Measurements from ENCODE around the gene TNC. TPM values are rescaled to one million over a fixed set of nuclear protein-coding genes. Genes with fewer than 3 reads are reported as not detected.

TNC gene
- total and polyA plus RNA-seq, 2 donors (not counting 1 experiment from before 2014, with no cell fraction given) = not detected

GRCh38 chr9:115043632-115044031 is 74.3 kb downstream of the TNC start:
- H3K9me3 ChIP-seq (ENCODE audit: control extremely low read depth in 1 of 3, control insufficient read depth in 2 of 3, insufficient read depth in 1 of 3, low read length in 2 of 3) = no peaks in the 10 kb centered on the region
- Mint-ChIP-seq H3K27me3 (peaks cover 42% of the 10 kb centered on the region), H3K27ac (no peak overlapping the region), H3K4me3 (no peak overlapping the region), H3K9me3 (ENCODE audit: insufficient read depth) (no peaks in the 10 kb centered on the region), H3K4me1 (no peaks in the 10 kb centered on the region)
- no peaks in the 10 kb centered on the region for H4K20me1 ChIP-seq (ENCODE audit: control insufficient read depth, insufficient read depth, low read length, poor library complexity, severe bottlenecking)
- intact Hi-C loops (cut with micrococcal nuclease) = no loop called here
- H3K4me3 ChIP-seq (ENCODE audit: control extremely low read depth in 1 of 5, extremely low read depth in 1 of 5, insufficient read depth in 1 of 5, low read depth in 2 of 5, low read length in 4 of 5) = no peak overlapping the region
- TF ChIP-seq EZH2 (IDR thresholded peaks at IDR 0.05; ENCODE audit: borderline replicate concordance, insufficient read depth, low read depth, low read length, poor library complexity, severe bottlenecking) = no peak
- TF ChIP-seq CTCF (IDR thresholded peaks at IDR 0.05) = no peak
- ChIA-PET POLR2A (no interaction called here), CTCF (interaction anchor here (1.1 kb wide), 1 partner anchor 13 kb away, joined by 3 read pairs; no protein-coding TSS in a partner anchor)
- no peaks in the 10 kb centered on the region for H3K4me1 ChIP-seq (ENCODE audit: control insufficient read depth in 2 of 2, insufficient read depth in 2 of 2, low read length in 2 of 2)
- no CpG with 5 or more reads among the region's 3 CpGs for WGBS (ENCODE audit: insufficient coverage)
- no peaks in the 10 kb centered on the region for H3K79me2 ChIP-seq (ENCODE audit: control insufficient read depth, insufficient read depth, low read length)
- no peak for DNase-seq
- no peak overlapping the region for H3K9ac ChIP-seq (ENCODE audit: low read length)
- peaks cover 0 to 9% (median 1%) of the 10 kb centered on the region in 4 experiments for H3K27me3 ChIP-seq (replicated peaks in 1 of 4; ENCODE audit: control extremely low read depth in 1 of 4, control insufficient read depth in 3 of 4, insufficient read depth in 4 of 4, low read length in 3 of 4)
- no peak overlapping the region for H3K4me2 ChIP-seq (replicated peaks; ENCODE audit: low read depth, low read length, poor library complexity, severe bottlenecking)
- no peak overlapping the region for H2AFZ ChIP-seq (ENCODE audit: insufficient read depth, low read depth, low read length, poor library complexity, severe bottlenecking)
- ATAC-seq (ENCODE audit: low read depth) = no peak
- no peaks in the 10 kb centered on the region for H3K36me3 ChIP-seq (replicated peaks in 1 of 2; ENCODE audit: control extremely low read depth in 1 of 2, control insufficient read depth in 1 of 2, extremely low read depth in 1 of 2, insufficient read depth in 2 of 2, low read length in 1 of 2)
- H3K27ac ChIP-seq (ENCODE audit: low read length in 2 of 2) = no peak overlapping the region

- no peaks in the 10 kb centered on the region for H4K20me1 ChIP-seq (ENCODE audit: control insufficient read depth, insufficient read depth, low read length, poor library complexity, severe bottlenecking)
- no peaks in the 10 kb centered on the region for H3K9me3 Mint-ChIP-seq (ENCODE audit: insufficient read depth)
- intact Hi-C loops (cut with micrococcal nuclease) = no loop called here
- no peak overlapping the region for H3K4me3 Mint-ChIP-seq
- TF ChIP-seq CTCF (IDR thresholded peaks at IDR 0.05) (no peak), EZH2 (IDR thresholded peaks at IDR 0.05; ENCODE audit: borderline replicate concordance, insufficient read depth, low read depth, low read length, poor library complexity, severe bottlenecking) (no peak)
- DNase-seq (no peak), ATAC-seq (ENCODE audit: low read depth) (no peak)
- H3K36me3 ChIP-seq (replicated peaks in 1 of 2; ENCODE audit: control extremely low read depth in 1 of 2, control insufficient read depth in 1 of 2, extremely low read depth in 1 of 2, insufficient read depth in 2 of 2, low read length in 1 of 2) = no peaks in the 10 kb centered on the region
- H3K27me3 Mint-ChIP-seq = peaks cover 42% of the 10 kb centered on the region
- H3K4me2 ChIP-seq (replicated peaks; ENCODE audit: low read depth, low read length, poor library complexity, severe bottlenecking) = no peak overlapping the region
- H3K27ac ChIP-seq (ENCODE audit: low read length in 2 of 2) = no peak overlapping the region
- no peaks in the 10 kb centered on the region for H3K4me1 ChIP-seq (ENCODE audit: control insufficient read depth in 2 of 2, insufficient read depth in 2 of 2, low read length in 2 of 2)
- POLR2A ChIA-PET = no interaction called here
- no peaks in the 10 kb centered on the region for H3K9me3 ChIP-seq (ENCODE audit: control extremely low read depth in 1 of 3, control insufficient read depth in 2 of 3, insufficient read depth in 1 of 3, low read length in 2 of 3)
- no peaks in the 10 kb centered on the region for H3K4me1 Mint-ChIP-seq
- CTCF ChIA-PET = no interaction called here
- no peaks in the 10 kb centered on the region for H3K79me2 ChIP-seq (ENCODE audit: control insufficient read depth, insufficient read depth, low read length)
- H2AFZ ChIP-seq (ENCODE audit: insufficient read depth, low read depth, low read length, poor library complexity, severe bottlenecking) = no peak overlapping the region
- H3K27me3 ChIP-seq (replicated peaks in 1 of 4; ENCODE audit: control extremely low read depth in 1 of 4, control insufficient read depth in 3 of 4, insufficient read depth in 4 of 4, low read length in 3 of 4) = peaks cover 0 to 9% (median 4%) of the 10 kb centered on the region in 4 experiments
- H3K4me3 ChIP-seq (ENCODE audit: control extremely low read depth in 1 of 5, extremely low read depth in 1 of 5, insufficient read depth in 1 of 5, low read depth in 2 of 5, low read length in 4 of 5) = no peak overlapping the region
- WGBS (ENCODE audit: insufficient coverage) = 33% methylated on average over 3 of the region's 3 CpGs
- no peak overlapping the region for H3K27ac Mint-ChIP-seq
- no peak overlapping the region for H3K9ac ChIP-seq (ENCODE audit: low read length)
Observed at GRCh38 chr9:115042781-115043509, 75.0 kb downstream of the TNC start.

Measured in B cell (primary cell).